AG04449 (cell line): ENCODE data around the gene GALNT18.

Experiments
- CTCF ChIA-PET: fragments of 350-600 bp; formaldehyde crosslinking; extraction: SDS; loops from one replicate; lab custom pipeline; 2021; ENCODE audit warnings: antibody characterized with exemption; lab: Yijun Ruan, JAX
- POLR2A ChIA-PET: fragments of 400-600, 350-600 bp; formaldehyde crosslinking; extraction: SDS; loops from one replicate; lab custom pipeline; 2020; ENCODE audit warnings: antibody characterized with exemption, inconsistent platforms; lab: Yijun Ruan, JAX
- DNase-seq: peaks from one replicate; pipeline ENCODE4 v3.0.0-alpha.2; 2010; ENCODE audit warnings: low read depth, low spot score
- H3K4me3 ChIP-seq: 2 replicates; pipeline ENCODE4 v1.5.1; 2011; ENCODE audit warnings: low read depth, mild to moderate bottlenecking, control low read depth, low read length
- CTCF ChIP-seq: IDR thresholded peaks from one replicate; pipeline ENCODE4 v1.5.1; 2011; ENCODE audit warnings: mild to moderate bottlenecking, moderate library complexity, low read length, control low read depth, inconsistent platforms; ENCODE audit not compliant: insufficient read depth; ENCODE audit errors: missing control alignments

The GALNT18 gene

GRCh38 chr11:11665407-11665806, 43.6 kb upstream of the GALNT18 start:
- no peak overlapping the region for H3K4me3 ChIP-seq
- CTCF ChIA-PET = interaction anchor here (0.9 kb wide), 1 partner anchor 637 kb away, joined by 3 read pairs; no protein-coding TSS in a partner anchor
- no peak for TF ChIP-seq CTCF
- POLR2A ChIA-PET = no interaction called here
- DNase-seq = no peak

GRCh38 chr11:11663907-11664306, 42.1 kb upstream of the GALNT18 start:
- DNase-seq = no peak
- CTCF ChIA-PET = interaction anchor here (0.6 to 1.1 kb wide), 2 partner anchors 627 to 837 kb away, joined by 4 read pairs; no protein-coding TSS in a partner anchor
- POLR2A ChIA-PET = no interaction called here

GRCh38 chr11:11662578-11662977, 40.8 kb upstream of the GALNT18 start:
- CTCF ChIA-PET = interaction anchor here (0.9 to 1.7 kb wide), 2 partner anchors 38 to 175 kb away, joined by 3 read pairs; no protein-coding TSS in a partner anchor
- POLR2A ChIA-PET = no interaction called here
- H3K4me3 ChIP-seq = no peak overlapping the region
- no peak for DNase-seq
- no peak for TF ChIP-seq CTCF

More at GRCh38 chr11:11663907-11664306, 42.1 kb upstream of the GALNT18 start:
- no peak for TF ChIP-seq CTCF
- no peak overlapping the region for H3K4me3 ChIP-seq

- POLR2A ChIA-PET = no interaction called here
- no peak for TF ChIP-seq CTCF
- H3K4me3 ChIP-seq = no peak overlapping the region
- CTCF ChIA-PET = interaction anchor here (1.7 kb wide), 1 partner anchor 37 kb away, joined by 3 read pairs; no protein-coding TSS in a partner anchor
- DNase-seq = no peak
These were observed 39.7 kb upstream of the GALNT18 start for GRCh38 chr11:11661326-11662040.

- POLR2A ChIA-PET = no interaction called here
- no peak for TF ChIP-seq CTCF
- no peak for DNase-seq
- no peak overlapping the region for H3K4me3 ChIP-seq
- CTCF ChIA-PET = no interaction called here
These were observed 38.5 kb upstream of the GALNT18 start for GRCh38 chr11:11660363-11660740.

GRCh38 chr11:11659567-11660362, 38.0 kb upstream of the GALNT18 start:
- POLR2A ChIA-PET = no interaction called here
- no peak for DNase-seq
- CTCF ChIA-PET = no interaction called here

More at GRCh38 chr11:11659567-11660362, 38.0 kb upstream of the GALNT18 start:
- H3K4me3 ChIP-seq = no peak overlapping the region
- TF ChIP-seq CTCF = no peak
